GM12878 (cell line): ENCODE measurements around the gene SRCAP. TPM values are rescaled to one million over a fixed set of nuclear protein-coding genes. Genes with fewer than 3 reads are reported as not detected.
A peak's percentile ranks its signal among the peaks of the same experiment; 100 is the strongest.

ENCODE experiments used
- EZH2 ChIP-seq: IDR thresholded peaks from 2 replicates; pipeline ENCODE4 v1.6.1; 2012; ENCODE audit warnings: low read depth, mild to moderate bottlenecking, control low read depth, inconsistent platforms, low read length, borderline replicate concordance; ENCODE audit not compliant: control insufficient read depth
- HDAC2 ChIP-seq: fragments of 200-600 bp; sonication (generic); IDR thresholded peaks from 2 replicates; pipeline ENCODE4 v1.6.1; 2017
- NFYB ChIP-seq: IDR thresholded peaks from 2 replicates; pipeline ENCODE4 v1.6.1; 2011; ENCODE audit warnings: low read depth, mild to moderate bottlenecking, low read length, improper control_type of control experiment, moderate library complexity; ENCODE audit not compliant: insufficient read depth
- NR2F1 ChIP-seq: fragments of 450-650 bp; conservative IDR thresholded peaks from 2 replicates; pipeline ENCODE4 v1.6.1; 2017; ENCODE audit warnings: mild to moderate bottlenecking
- RELB ChIP-seq: fragments of 450-650 bp; IDR thresholded peaks from 2 replicates; pipeline ENCODE4 v1.6.1; 2017; ENCODE audit warnings: low read depth, mild to moderate bottlenecking, moderate library complexity
- RUNX3 ChIP-seq: IDR thresholded peaks from 2 replicates; pipeline ENCODE4 v1.6.1; 2012; ENCODE audit warnings: low read length, inconsistent platforms
- SIN3A ChIP-seq: IDR thresholded peaks from 2 replicates; pipeline ENCODE4 v1.6.1; 2012; ENCODE audit warnings: low read depth, low read length, improper control_type of control experiment
- SKIL ChIP-seq: fragments of 450-650 bp; IDR thresholded peaks from 2 replicates; pipeline ENCODE4 v1.6.1; 2017; ENCODE audit warnings: mild to moderate bottlenecking, low read depth, inconsistent platforms; ENCODE audit not compliant: poor library complexity, severe bottlenecking
- USF2 ChIP-seq: IDR thresholded peaks from 2 replicates; pipeline ENCODE4 v1.6.1; 2011; ENCODE audit warnings: low read depth, low read length, improper control_type of control experiment, borderline replicate concordance
- ZBTB11 ChIP-seq: fragments of 450-650 bp; formaldehyde crosslinking; IDR thresholded peaks from 2 replicates; pipeline ENCODE4 v1.5.0; 2022; ENCODE audit warnings: mild to moderate bottlenecking, missing genetic modification characterization
- ZBTB40 ChIP-seq: fragments of 450-650 bp; IDR thresholded peaks from 2 replicates; pipeline ENCODE4 v1.6.1; 2016; ENCODE audit warnings: mild to moderate bottlenecking, moderate library complexity, borderline replicate concordance
- ZSCAN29 ChIP-seq: fragments of 450-650 bp; IDR thresholded peaks from 2 replicates; pipeline ENCODE4 v1.6.1; 2017; ENCODE audit warnings: mild to moderate bottlenecking, moderate library complexity
- polyA plus RNA-seq, 11 experiments: library from polyadenylated mRNA; depleted of rRNA in 4 of 11; unstranded in 6 of 11; stranded (reverse) in 5 of 11; fragments of >200 nt; fragmentation: Nextera tagmentation in 4 of 11; fragmentation: Illumina TruSeq in 1 of 11; extraction: Ambion mirVana in 4 of 11; extraction: Trizol in 1 of 11; gene quantifications; 1 replicate in 1 of 11; 2 replicates in 10 of 11; pipeline versions ENCODE4 v1.2.1 to v1.2.3, GENCODE V29; 2011 to 2016; ENCODE audit warnings: inconsistent platforms in 2 of 11, missing spikeins in 2 of 11, low read depth in 1 of 11
- total RNA-seq, 4 experiments: library from RNA; depleted of rRNA in 3 of 4; stranded (reverse); fragments of >200 nt in 3 of 4; fragmentation: Illumina TruSeq in 1 of 4; extraction: Trizol in 1 of 4; gene quantifications; 2 replicates each; pipeline versions ENCODE4 v1.2.1 to v1.2.3, GENCODE V29; 2013 to 2021

Gene SRCAP
- total and polyA plus RNA-seq, 10 of the 15 experiments (the other 5 are each of a cell fraction or from before 2014, with no cell fraction given): 0.24 to 58.4 (median 11.6) TPM

GRCh38 chr16:30650369-30651123 is 48.4 kb upstream of the SRCAP start, which contains the start of gene PRR14 (continued):
- peak; percentile 61 for TF ChIP-seq SKIL
- TF ChIP-seq HDAC2: no peak
- TF ChIP-seq RUNX3: no peak
- 0 out of 2 replicates have a peak, but pooled peaks have one; percentile 45 for TF ChIP-seq SIN3A
- TF ChIP-seq RELB: peak; percentile 85
- TF ChIP-seq USF2: no peak
- TF ChIP-seq ZBTB40: peak; percentile 84
- no peak for TF ChIP-seq ZSCAN29
- peak; percentile 92 for TF ChIP-seq NFYB
- no peak for TF ChIP-seq ZBTB11 (CRISPR knock-in tag)
- no peak for TF ChIP-seq NR2F1
- no peak for TF ChIP-seq EZH2
